Activated naive CD4-positive, alpha-beta T cell treated with anti-CD3 and anti-CD28 coated beads for 36 hours (primary cell): ENCODE data around the gene ZNF385A. TPM values are rescaled to one million over a fixed set of nuclear protein-coding genes. Genes with fewer than 3 reads are reported as not detected.
"Not testable (repeated sequence)": the region's sequence is repeated elsewhere in the genome, so short reads cannot be mapped to it uniquely, and the experiment has no call there.

ENCODE experiments used
- CTCF ChIA-PET: fragments of 350-600 bp; sonication (Branson Sonifier 250); formaldehyde crosslinking; loops from one replicate; lab custom pipeline; 2021; ENCODE audit warnings: antibody characterized with exemption; lab: Charles Lee
- DNase-seq: peaks from one replicate; pipeline ENCODE4 v3.0.0-alpha.2; 2020
- H3K27ac Mint-ChIP-seq: one replicate; pipeline ENCODE4 v1.8.0; 2021; ENCODE audit warnings: mild to moderate bottlenecking, mixed read lengths
- H3K27me3 Mint-ChIP-seq: one replicate; pipeline ENCODE4 v1.8.0; 2021; ENCODE audit warnings: low read depth, mixed read lengths
- H3K36me3 Mint-ChIP-seq: one replicate; pipeline ENCODE4 v1.8.0; 2021; ENCODE audit warnings: low read depth, mixed read lengths
- H3K4me1 Mint-ChIP-seq: one replicate; pipeline ENCODE4 v1.8.0; 2021; ENCODE audit warnings: low read depth, mixed read lengths
- H3K4me3 Mint-ChIP-seq: one replicate; pipeline ENCODE4 v1.8.0; 2021; ENCODE audit warnings: mild to moderate bottlenecking, moderate library complexity, mixed read lengths
- H3K9me3 Mint-ChIP-seq: one replicate; pipeline ENCODE4 v1.8.0; 2021; ENCODE audit warnings: mixed read lengths
- intact Hi-C: fragments of 100-400 bp; cut with micrococcal nuclease; formaldehyde crosslinking; loops from one replicate; pipeline ENCODE4 v1.15.1; 2023
- total RNA-seq, 2 experiments: library from RNA; stranded (reverse); gene quantifications; one replicate each; pipeline ENCODE4 v1.2.3, GENCODE V29; 2021

Gene ZNF385A
- total RNA-seq, 2 experiments from 2014 or later: 0.93 to 1.1 TPM

GRCh38 chr12:54338698-54339296, 45.7 kb downstream of the ZNF385A start:
- no peak for DNase-seq
- Mint-ChIP-seq H3K9me3 (no peaks in the 10 kb centered on the region), H3K27ac (no peak overlapping the region), H3K4me3 (no peak overlapping the region), H3K4me1 (peaks cover 11% of the 10 kb centered on the region), H3K27me3 (no peaks in the 10 kb centered on the region), H3K36me3 (peaks cover 13% of the 10 kb centered on the region)
- CTCF ChIA-PET: interaction anchor here (1.6 to 6.1 kb wide), 3 partner anchors 10 to 46 kb away, joined by 5 to 33 read pairs (median 31); no protein-coding TSS in a partner anchor
- intact Hi-C loops: no loop called here

- no peak overlapping the region for H3K4me3 Mint-ChIP-seq
- no peak overlapping the region for H3K27ac Mint-ChIP-seq
Observed at GRCh38 chr12:54337854-54338650, 46.5 kb downstream of the ZNF385A start.

GRCh38 chr12:54337280-54337842, 47.2 kb downstream of the ZNF385A start:
- Mint-ChIP-seq H3K4me3 (no peak overlapping the region), H3K36me3 (peaks cover 6% of the 10 kb centered on the region), H3K9me3 (no peaks in the 10 kb centered on the region), H3K27me3 (no peaks in the 10 kb centered on the region), H3K4me1 (peaks cover 22% of the 10 kb centered on the region), H3K27ac (no peak overlapping the region)
- no peak for DNase-seq
- CTCF ChIA-PET: interaction anchor here (0.9 to 6.4 kb wide), 13 partner anchors 8 to 118 kb away, joined by 3 to 92 read pairs (median 13); partner anchors contain the start of gene COPZ1
- intact Hi-C loops: no loop called here

More at GRCh38 chr12:54337854-54338650, 46.5 kb downstream of the ZNF385A start:
- Mint-ChIP-seq H3K27me3 (no peaks in the 10 kb centered on the region), H3K4me1 (peaks cover 18% of the 10 kb centered on the region), H3K9me3 (no peaks in the 10 kb centered on the region), H3K36me3 (peaks cover 8% of the 10 kb centered on the region)
- CTCF ChIA-PET: interaction anchor here (1.1 to 6.4 kb wide), 9 partner anchors 9 to 61 kb away, joined by 3 to 92 read pairs (median 31); partner anchors contain the start of gene COPZ1
- no peak for DNase-seq
- intact Hi-C loops: no loop called here

GRCh38 chr12:54333420-54334034, 51.0 kb downstream of the ZNF385A start:
- no peaks in the 10 kb centered on the region for H3K36me3 Mint-ChIP-seq
- no peak overlapping the region for H3K4me3 Mint-ChIP-seq
- no peaks in the 10 kb centered on the region for H3K9me3 Mint-ChIP-seq
- intact Hi-C loops: no loop called here
- CTCF ChIA-PET: interaction anchor here (0.7 to 6.4 kb wide), 11 partner anchors 8 to 169 kb away, joined by 3 to 92 read pairs (median 4); partner anchors contain the start of genes COPZ1 and NCKAP1L
- no peaks in the 10 kb centered on the region for H3K27me3 Mint-ChIP-seq
- DNase-seq: no peak
- peaks cover 56% of the 10 kb centered on the region for H3K4me1 Mint-ChIP-seq
- H3K27ac Mint-ChIP-seq: no peak overlapping the region

GRCh38 chr12:54331461-54331860, 53.1 kb downstream of the ZNF385A start:
- Mint-ChIP-seq H3K4me3 (no peak overlapping the region), H3K4me1 (peaks cover 67% of the 10 kb centered on the region), H3K36me3 (no peaks in the 10 kb centered on the region), H3K9me3 (no peaks in the 10 kb centered on the region), H3K27me3 (no peaks in the 10 kb centered on the region), H3K27ac (peak overlapping the region; percentile 50)
- intact Hi-C loops: no loop called here
- CTCF ChIA-PET: interaction anchor here (0.6 to 1.8 kb wide), 2 partner anchors 45 to 67 kb away, joined by 5 to 6 read pairs; no protein-coding TSS in a partner anchor
- no peak for DNase-seq

- no peak overlapping the region for H3K4me3 Mint-ChIP-seq
- no peaks in the 10 kb centered on the region for H3K9me3 Mint-ChIP-seq
- DNase-seq: no peak
- CTCF ChIA-PET: no interaction called here
- intact Hi-C loops: no loop called here
- no peak overlapping the region for H3K27ac Mint-ChIP-seq
- no peaks in the 10 kb centered on the region for H3K36me3 Mint-ChIP-seq
- peaks cover 70% of the 10 kb centered on the region for H3K4me1 Mint-ChIP-seq
- no peaks in the 10 kb centered on the region for H3K27me3 Mint-ChIP-seq
Observed at GRCh38 chr12:54330442-54330841, 54.1 kb downstream of the ZNF385A start.

GRCh38 chr12:54329759-54330158, 54.8 kb downstream of the ZNF385A start:
- Mint-ChIP-seq H3K4me1 (peaks cover 75% of the 10 kb centered on the region), H3K27me3 (no peaks in the 10 kb centered on the region), H3K36me3 (peaks cover 4% of the 10 kb centered on the region), H3K4me3 (no peak overlapping the region), H3K9me3 (no peaks in the 10 kb centered on the region), H3K27ac (no peak overlapping the region)
- intact Hi-C loops: loop anchor here (5.0 kb wide), 1 partner anchor 87 kb away; no protein-coding TSS in a partner anchor
- no peak for DNase-seq
- CTCF ChIA-PET: interaction anchor here (1.4 to 1.6 kb wide), 3 partner anchors 8 to 70 kb away, joined by 4 to 6 read pairs (median 5); no protein-coding TSS in a partner anchor

GRCh38 chr12:54328595-54329337, 55.8 kb downstream of the ZNF385A start:
- peaks cover 76% of the 10 kb centered on the region for H3K4me1 Mint-ChIP-seq
- CTCF ChIA-PET: interaction anchor here (1.4 to 1.6 kb wide), 3 partner anchors 9 to 71 kb away, joined by 4 to 6 read pairs (median 5); no protein-coding TSS in a partner anchor
- H3K27ac Mint-ChIP-seq: peak overlapping the region; percentile 47
- intact Hi-C loops: loop anchor here (5.0 kb wide), 1 partner anchor 86 kb away; no protein-coding TSS in a partner anchor
- no peak overlapping the region for H3K4me3 Mint-ChIP-seq
- no peak for DNase-seq
- H3K9me3 Mint-ChIP-seq: no peaks in the 10 kb centered on the region
- peaks cover 4% of the 10 kb centered on the region for H3K36me3 Mint-ChIP-seq
- no peaks in the 10 kb centered on the region for H3K27me3 Mint-ChIP-seq

GRCh38 chr12:54325442-54326109, 59.0 kb downstream of the ZNF385A start:
- DNase-seq, H3K27me3 Mint-ChIP-seq, H3K36me3 Mint-ChIP-seq, H3K9me3 Mint-ChIP-seq: not testable (repeated sequence)
- CTCF ChIA-PET: interaction anchor here (0.6 to 4.9 kb wide), 29 partner anchors 9 to 1658 kb away, joined by 3 to 45 read pairs (median 4); partner anchors contain the start of gene NFE2
- peak overlapping the region; percentile 93 for H3K27ac Mint-ChIP-seq
- H3K4me3 Mint-ChIP-seq: peak overlapping the region; percentile 100
- intact Hi-C loops: loop anchor here (1.0 to 5.0 kb wide), 4 partner anchors 45 to 598 kb away; partner anchors contain the start of genes CALCOCO1, CBX5 and HNRNPA1
- H3K4me1 Mint-ChIP-seq: peaks cover 52% of the 10 kb centered on the region

- H3K27me3 Mint-ChIP-seq: no peaks in the 10 kb centered on the region
- DNase-seq: peak; percentile 98
- peak within 1 kb of the TSS; percentile 93 for H3K27ac Mint-ChIP-seq
- peaks cover 4% of the 10 kb centered on the region for H3K36me3 Mint-ChIP-seq
- no peaks in the 10 kb centered on the region for H3K9me3 Mint-ChIP-seq
- peak within 1 kb of the TSS; percentile 100 for H3K4me3 Mint-ChIP-seq
- CTCF ChIA-PET: interaction anchor here (0.6 to 4.9 kb wide), 36 partner anchors 8 to 1118 kb away, joined by 3 to 45 read pairs (median 4); partner anchors contain the start of gene NFE2
- intact Hi-C loops: loop anchor here (1.0 to 5.0 kb wide), 8 partner anchors 34 to 598 kb away; partner anchors contain the start of genes CALCOCO1, CBX5, GPR84 and HNRNPA1
- peaks cover 44% of the 10 kb centered on the region for H3K4me1 Mint-ChIP-seq
Observed at GRCh38 chr12:54324617-54325441, 59.7 kb downstream of the ZNF385A start, which contains the start of gene COPZ1. Gene COPZ1, plus strand, starts transcription at chr12:54325131. Its CDS starts 33 bp downstream, at chr12:54325164.
